Neural cell (in vitro differentiated cells): ENCODE data around the gene ZNF14.

Experiments
- CTCF ChIP-seq: fragments of 450-650 bp; IDR thresholded peaks from 2 replicates; pipeline ENCODE4 v1.5.1; 2014; ENCODE audit warnings: antibody characterized with exemption, mild to moderate bottlenecking, moderate library complexity; ENCODE audit not compliant: poor library complexity, severe bottlenecking
- EP300 ChIP-seq: fragments of 450-650 bp; conservative IDR thresholded peaks from 2 replicates; pipeline ENCODE4 v1.6.1; 2014; ENCODE audit warnings: antibody characterized with exemption, mild to moderate bottlenecking, moderate library complexity; ENCODE audit not compliant: poor library complexity, severe bottlenecking
- EZH2 ChIP-seq: fragments of 200-600, 300-800 bp; shearing (Covaris generic), sonication (generic); IDR thresholded peaks from 2 replicates; pipeline ENCODE4 v1.6.1; 2014; ENCODE audit warnings: antibody characterized with exemption, low read length, borderline replicate concordance, mild to moderate bottlenecking; ENCODE audit not compliant: insufficient read depth, poor library complexity, severe bottlenecking
- MXI1 ChIP-seq: fragments of 450-650 bp; conservative IDR thresholded peaks from 2 replicates; pipeline ENCODE4 v1.6.1; 2014; ENCODE audit warnings: antibody characterized with exemption, mild to moderate bottlenecking; ENCODE audit not compliant: poor library complexity, severe bottlenecking
- POLR2AphosphoS5 ChIP-seq: IDR thresholded peaks from 2 replicates; pipeline ENCODE4 v1.6.1; 2012
- RAD21 ChIP-seq: fragments of 450-650 bp; conservative IDR thresholded peaks from 2 replicates; pipeline ENCODE4 v1.6.1; 2014; ENCODE audit warnings: antibody characterized with exemption, mild to moderate bottlenecking, moderate library complexity
- REST ChIP-seq: IDR thresholded peaks from 2 replicates; pipeline ENCODE4 v1.6.1; 2012; ENCODE audit warnings: borderline replicate concordance

GRCh38 chr19:19775891-19776205 is 42.9 kb upstream of the ZNF14 start:
- TF ChIP-seq CTCF: no peak
- no peak for TF ChIP-seq EZH2
- TF ChIP-seq POLR2AphosphoS5: no peak
- no peak for TF ChIP-seq MXI1
- TF ChIP-seq EP300: no peak
- TF ChIP-seq REST: no peak
- TF ChIP-seq RAD21: no peak
